ENCODE data around the gene DUOXA2.
"Not testable (repeated sequence)": the region's sequence is repeated elsewhere in the genome, so short reads cannot be mapped to it uniquely, and the experiment has no call there.

DUOXA2 gene

GRCh38 chr15:45114076-45114750 lies at the start of gene DUOXA2, which contains the start of gene DUOX2:
TSS of gene DUOXA2 (plus strand) at chr15:45114326. CDS start at chr15:45114606, 280 bp downstream.
TSS of gene DUOX2 (minus strand) at chr15:45114172. CDS start at chr15:45113411, 761 bp downstream.
- DNase-seq (ENCODE audit: low read depth in 2 of 2, low spot score in 1 of 2) = no peak

GRCh38 chr15:45064386-45064785 lies 49.7 kb upstream of the DUOXA2 start:
- DNase-seq (ENCODE audit: low read depth in 2 of 2, low spot score in 1 of 2) = no peak

GRCh38 chr15:45069942-45070360 lies 44.2 kb upstream of the DUOXA2 start:
- not testable (repeated sequence) for DNase-seq (ENCODE audit: low read depth in 2 of 2, low spot score in 1 of 2)

- DNase-seq (ENCODE audit: low read depth in 2 of 2, low spot score in 1 of 2) = not testable (repeated sequence)
Observed at GRCh38 chr15:45073602-45074001, 40.5 kb upstream of the DUOXA2 start.

- not testable (repeated sequence) for DNase-seq (ENCODE audit: low read depth in 2 of 2, low spot score in 1 of 2)
Observed at GRCh38 chr15:45075440-45076320, 38.4 kb upstream of the DUOXA2 start.

- not testable (repeated sequence) for DNase-seq (ENCODE audit: low read depth in 2 of 2, low spot score in 1 of 2)
Observed at GRCh38 chr15:45077391-45077790, 36.7 kb upstream of the DUOXA2 start.

- not testable (repeated sequence) for DNase-seq (ENCODE audit: low read depth in 2 of 2, low spot score in 1 of 2)
Observed at GRCh38 chr15:45079201-45079600, 34.9 kb upstream of the DUOXA2 start.

- not testable (repeated sequence) for DNase-seq (ENCODE audit: low read depth in 2 of 2, low spot score in 1 of 2)
Observed at GRCh38 chr15:45079628-45080246, 34.4 kb upstream of the DUOXA2 start.

GRCh38 chr15:45080593-45080992 lies 33.5 kb upstream of the DUOXA2 start:
- DNase-seq (ENCODE audit: low read depth in 2 of 2, low spot score in 1 of 2) = not testable (repeated sequence)

GRCh38 chr15:45082412-45082811 lies 31.7 kb upstream of the DUOXA2 start:
- DNase-seq (ENCODE audit: low read depth in 2 of 2, low spot score in 1 of 2) = not testable (repeated sequence)

- no peak for DNase-seq (ENCODE audit: low read depth in 2 of 2, low spot score in 1 of 2)
Observed at GRCh38 chr15:45083223-45083622, 30.9 kb upstream of the DUOXA2 start.

- DNase-seq (ENCODE audit: low read depth in 2 of 2, low spot score in 1 of 2) = no peak
Observed at GRCh38 chr15:45084163-45084562, 30.0 kb upstream of the DUOXA2 start.

GRCh38 chr15:45087513-45087912 lies 26.6 kb upstream of the DUOXA2 start:
- DNase-seq (ENCODE audit: low read depth in 2 of 2, low spot score in 1 of 2) = no peak

- DNase-seq (ENCODE audit: low read depth in 2 of 2, low spot score in 1 of 2) = no peak
Observed at GRCh38 chr15:45088801-45089711, 25.1 kb upstream of the DUOXA2 start.

- no peak for DNase-seq (ENCODE audit: low read depth in 2 of 2, low spot score in 1 of 2)
Observed at GRCh38 chr15:45089712-45090373, 24.3 kb upstream of the DUOXA2 start.

- no peak for DNase-seq (ENCODE audit: low read depth in 2 of 2, low spot score in 1 of 2)
Observed at GRCh38 chr15:45091161-45091560, 23.0 kb upstream of the DUOXA2 start.

GRCh38 chr15:45091576-45091975 lies 22.6 kb upstream of the DUOXA2 start:
- no peak for DNase-seq (ENCODE audit: low read depth in 2 of 2, low spot score in 1 of 2)

GRCh38 chr15:45093013-45093412 lies 21.1 kb upstream of the DUOXA2 start:
- DNase-seq (ENCODE audit: low read depth in 2 of 2, low spot score in 1 of 2) = no peak

GRCh38 chr15:45093622-45094357 lies 20.3 kb upstream of the DUOXA2 start:
- no peak for DNase-seq (ENCODE audit: low read depth in 2 of 2, low spot score in 1 of 2)
